Lung (tissue), 12 donors: ENCODE measurements around the gene CRYBA2. TPM values are rescaled to one million over a fixed set of nuclear protein-coding genes. Genes with fewer than 3 reads are reported as not detected.

Source experiments
- ATAC-seq: fragments of 200-7000 bp; cut with Tn5 transposase; one replicate; pipeline ENCODE4 v1.9.1; 2020; ENCODE audit warnings: moderate number of reproducible peaks; ENCODE audit not compliant: insufficient read depth, low FRiP score
- DNase-seq, 3 donors: peaks; one replicate each; pipeline ENCODE4 v3.0.0-alpha.2; 2013 to 2017
- H3K27ac ChIP-seq, 2 donors: one replicate each; pipeline ENCODE4 v1.5.1; 2013; ENCODE audit warnings: mild to moderate bottlenecking in 2 of 2, moderate library complexity in 2 of 2, control low read depth in 1 of 2, inconsistent platforms in 1 of 2, low read depth in 1 of 2, low read length in 1 of 2
- H3K27me3 ChIP-seq, 3 donors: one replicate each; pipeline ENCODE4 v1.5.1; 2013; ENCODE audit warnings: low read length in 2 of 3; ENCODE audit not compliant: control insufficient read depth in 3 of 3, insufficient read depth in 3 of 3
- H3K36me3 ChIP-seq, 4 donors: one replicate each; pipeline ENCODE4 v1.5.1; 2013; ENCODE audit warnings: low read length in 4 of 4, mild to moderate bottlenecking in 1 of 4, moderate library complexity in 1 of 4; ENCODE audit not compliant: control insufficient read depth in 4 of 4, insufficient read depth in 4 of 4
- H3K4me1 ChIP-seq, 5 donors: one replicate each; pipeline ENCODE4 v1.5.1; 2013; ENCODE audit warnings: low read length in 5 of 5, mild to moderate bottlenecking in 2 of 5, moderate library complexity in 1 of 5; ENCODE audit not compliant: control insufficient read depth in 5 of 5, insufficient read depth in 5 of 5
- H3K4me3 ChIP-seq: one replicate; pipeline ENCODE4 v1.5.1; 2013; ENCODE audit warnings: mild to moderate bottlenecking, control low read depth, moderate library complexity
- H3K9ac ChIP-seq, 2 donors: one replicate each; pipeline ENCODE4 v1.5.1; 2013; ENCODE audit warnings: low read length in 2 of 2, control low read depth in 1 of 2; ENCODE audit not compliant: insufficient read depth in 1 of 2
- H3K9me3 ChIP-seq, 4 donors: one replicate each; pipeline ENCODE4 v1.5.1; 2013; ENCODE audit warnings: low read length in 3 of 4, mild to moderate bottlenecking in 1 of 4, moderate library complexity in 1 of 4; ENCODE audit not compliant: control insufficient read depth in 4 of 4, insufficient read depth in 3 of 4
- WGBS, 2 donors: extraction: QIAGEN DNeasy Blood & Tissue Kit; methylation state at CpG; one replicate each; pipeline ENCODE4 v1.1.7; 2013; 5-methylcytosine and 5-hydroxymethylcytosine counted together
- polyA plus RNA-seq, 2 donors: library from polyadenylated mRNA; stranded (reverse); fragments of 200-250 nt; gene quantifications; one replicate each; pipeline ENCODE4 v1.2.1, GENCODE V29; 2013
- total RNA-seq, 2 donors: library from RNA; depleted of rRNA in 1 of 2; stranded (reverse); fragments of >200 nt in 1 of 2; gene quantifications; one replicate each; pipeline ENCODE4 v1.2.1, GENCODE V29; 2014 to 2021
- TF ChIP-seq, protein P1 (sequence below): IDR thresholded peaks from 2 replicates; pipeline ENCODE4 v1.5.1; 2012; ENCODE audit warnings: mild to moderate bottlenecking; ENCODE audit errors: control extremely low read depth, extremely low read depth
- donor health status: control.
- donor health status: control.
- donor health status: Bipolar disorder and iron deficiency.
- donor health status: healthy.
- donor health status: DM: yes; HTN: yes; CAD: no.

Gene CRYBA2
- total and polyA plus RNA-seq, 4 donors = 0.08 TPM; not detected in 3

DNA sequence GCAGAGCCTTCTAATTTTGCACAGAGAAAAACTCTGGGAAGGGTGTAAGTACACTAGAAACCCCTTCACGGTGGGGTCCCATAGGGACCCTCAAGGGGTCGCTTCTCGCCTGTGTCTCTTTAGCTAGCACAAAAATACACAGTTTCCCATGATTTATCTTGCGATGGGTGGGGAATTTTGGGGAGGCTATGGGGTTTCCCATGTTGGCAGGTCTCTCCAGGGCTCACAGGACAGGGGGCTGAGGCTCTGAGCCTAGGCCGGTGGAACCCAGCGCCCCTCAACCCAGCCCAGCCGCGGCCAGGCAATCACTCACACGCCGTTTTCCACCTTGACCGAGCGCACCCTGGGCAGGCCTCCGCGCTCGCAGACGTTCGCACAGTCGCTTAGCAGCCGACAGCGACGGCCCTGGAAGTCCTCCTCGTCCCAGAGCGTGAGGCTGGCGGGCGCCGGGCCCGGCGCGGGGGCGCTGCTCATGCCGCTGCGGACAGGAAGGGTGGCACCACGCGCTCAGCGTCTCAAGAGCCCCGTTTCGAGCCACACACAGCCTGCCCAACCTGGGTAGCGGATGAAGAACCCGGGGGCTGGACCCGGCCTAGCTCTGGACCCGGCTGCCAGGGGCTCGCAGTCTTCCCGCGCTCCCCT lies 398 bp downstream of the CRYBA2 start:
- H3K4me1 ChIP-seq = peaks cover 0 to 24% (median 10%) of the 10 kb centered on the region in 5 donors
- no peaks in the 10 kb centered on the region for H3K36me3 ChIP-seq
- TF ChIP-seq, protein P1, sequence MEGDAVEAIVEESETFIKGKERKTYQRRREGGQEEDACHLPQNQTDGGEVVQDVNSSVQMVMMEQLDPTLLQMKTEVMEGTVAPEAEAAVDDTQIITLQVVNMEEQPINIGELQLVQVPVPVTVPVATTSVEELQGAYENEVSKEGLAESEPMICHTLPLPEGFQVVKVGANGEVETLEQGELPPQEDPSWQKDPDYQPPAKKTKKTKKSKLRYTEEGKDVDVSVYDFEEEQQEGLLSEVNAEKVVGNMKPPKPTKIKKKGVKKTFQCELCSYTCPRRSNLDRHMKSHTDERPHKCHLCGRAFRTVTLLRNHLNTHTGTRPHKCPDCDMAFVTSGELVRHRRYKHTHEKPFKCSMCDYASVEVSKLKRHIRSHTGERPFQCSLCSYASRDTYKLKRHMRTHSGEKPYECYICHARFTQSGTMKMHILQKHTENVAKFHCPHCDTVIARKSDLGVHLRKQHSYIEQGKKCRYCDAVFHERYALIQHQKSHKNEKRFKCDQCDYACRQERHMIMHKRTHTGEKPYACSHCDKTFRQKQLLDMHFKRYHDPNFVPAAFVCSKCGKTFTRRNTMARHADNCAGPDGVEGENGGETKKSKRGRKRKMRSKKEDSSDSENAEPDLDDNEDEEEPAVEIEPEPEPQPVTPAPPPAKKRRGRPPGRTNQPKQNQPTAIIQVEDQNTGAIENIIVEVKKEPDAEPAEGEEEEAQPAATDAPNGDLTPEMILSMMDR = no peak
- ATAC-seq (no peak), DNase-seq (no peak)
- peaks cover 0 to 8% (median 0%) of the 10 kb centered on the region in 4 donors for H3K9me3 ChIP-seq
- no peak overlapping the region for H3K27ac ChIP-seq
- 3% methylated on average over 43 to 44 of the region's 44 CpGs for WGBS, 2 donors
- H3K9ac ChIP-seq = no peak overlapping the region
- peaks cover 5 to 90% (median 73%) of the 10 kb centered on the region in 3 donors for H3K27me3 ChIP-seq
- no peak overlapping the region for H3K4me3 ChIP-seq

- no peak overlapping the region for H3K27ac ChIP-seq
- 10% methylated on average over 7 of the region's 7 CpGs for whole genome bisulfite sequencing, 2 donors
- no peak overlapping the region for H3K9ac ChIP-seq
- H3K36me3 ChIP-seq = no peaks in the 10 kb centered on the region
- H3K4me1 ChIP-seq = peaks cover 0 to 24% (median 10%) of the 10 kb centered on the region in 5 donors
- H3K4me3 ChIP-seq = no peak overlapping the region
- TF ChIP-seq, protein P1 = no peak
- H3K9me3 ChIP-seq = peaks cover 0 to 8% (median 0%) of the 10 kb centered on the region in 4 donors
- no peak for DNase-seq
- peaks cover 8 to 93% (median 79%) of the 10 kb centered on the region in 3 donors for H3K27me3 ChIP-seq
- no peak for ATAC-seq
Observed at GRCh38 chr2:218992196-218992595, 1.0 kb downstream of the CRYBA2 start.

- Histone ChIP-seq H3K4me1 (peaks cover 0 to 24% (median 10%) of the 10 kb centered on the region in 5 donors), H3K36me3 (no peaks in the 10 kb centered on the region), H3K27ac (no peak overlapping the region), H3K9ac (no peak overlapping the region), H3K4me3 (no peak overlapping the region), H3K27me3 (peaks cover 13 to 93% (median 84%) of the 10 kb centered on the region in 3 donors), H3K9me3 (peaks cover 0 to 8% (median 0%) of the 10 kb centered on the region in 4 donors)
- TF ChIP-seq, protein P1 = no peak
- ATAC-seq (no peak), DNase-seq (peak; percentile 39 to 53 (median 39))
- 7 to 9% methylated on average over 13 of the region's 13 CpGs for WGBS, 2 donors
Observed at GRCh38 chr2:218991674-218992168, 1.5 kb downstream of the CRYBA2 start.
